Glutamatergic neuron (in vitro differentiated cells): Measurements from ENCODE around the gene LYSMD3. TPM values are rescaled to one million over a fixed set of nuclear protein-coding genes. Genes with fewer than 3 reads are reported as not detected.

Experiments
- DNase-seq: peaks from one replicate; pipeline ENCODE4 v3.0.0; 2022
- H3K27ac Mint-ChIP-seq: one replicate; pipeline ENCODE4 v1.8.0; 2020; ENCODE audit warnings: mild to moderate bottlenecking, mixed read lengths, inconsistent platforms; ENCODE audit not compliant: unreplicated experiment
- H3K27me3 Mint-ChIP-seq: one replicate; pipeline ENCODE4 v1.8.0; 2020; ENCODE audit warnings: mild to moderate bottlenecking, moderate library complexity, mixed read lengths, inconsistent platforms; ENCODE audit not compliant: unreplicated experiment
- H3K36me3 Mint-ChIP-seq: one replicate; pipeline ENCODE4 v1.8.0; 2020; ENCODE audit warnings: mild to moderate bottlenecking, mixed read lengths, inconsistent platforms; ENCODE audit not compliant: unreplicated experiment
- H3K4me1 Mint-ChIP-seq: one replicate; pipeline ENCODE4 v1.8.0; 2020; ENCODE audit warnings: mild to moderate bottlenecking, low read depth, mixed read lengths, inconsistent platforms; ENCODE audit not compliant: unreplicated experiment
- H3K4me3 Mint-ChIP-seq: one replicate; pipeline ENCODE4 v1.8.0; 2020; ENCODE audit warnings: mild to moderate bottlenecking, mixed read lengths, inconsistent platforms; ENCODE audit not compliant: unreplicated experiment
- H3K9me3 Mint-ChIP-seq: one replicate; pipeline ENCODE4 v1.8.0; 2020; ENCODE audit warnings: mild to moderate bottlenecking, moderate library complexity, mixed read lengths, inconsistent platforms; ENCODE audit not compliant: unreplicated experiment
- total RNA-seq: library from RNA; stranded (reverse); fragmentation: NEBNext Ultra II Directional; extraction: Animal tissue kit (Norgen Biotek cat#: 25700); gene quantifications from one replicate; pipeline ENCODE4 v1.2.1, GENCODE V29; 2021; ENCODE audit not compliant: unreplicated experiment
- TF ChIP-seq, protein P1 (sequence below): fragments of 200-600 bp; sonication (generic); IDR thresholded peaks from one replicate; pipeline ENCODE4 v1.5.0; 2021; ENCODE audit not compliant: partially characterized antibody, unreplicated experiment

LYSMD3 gene
- total RNA-seq, 1 donor from 2014 or later, result 7.8 TPM

DNA sequence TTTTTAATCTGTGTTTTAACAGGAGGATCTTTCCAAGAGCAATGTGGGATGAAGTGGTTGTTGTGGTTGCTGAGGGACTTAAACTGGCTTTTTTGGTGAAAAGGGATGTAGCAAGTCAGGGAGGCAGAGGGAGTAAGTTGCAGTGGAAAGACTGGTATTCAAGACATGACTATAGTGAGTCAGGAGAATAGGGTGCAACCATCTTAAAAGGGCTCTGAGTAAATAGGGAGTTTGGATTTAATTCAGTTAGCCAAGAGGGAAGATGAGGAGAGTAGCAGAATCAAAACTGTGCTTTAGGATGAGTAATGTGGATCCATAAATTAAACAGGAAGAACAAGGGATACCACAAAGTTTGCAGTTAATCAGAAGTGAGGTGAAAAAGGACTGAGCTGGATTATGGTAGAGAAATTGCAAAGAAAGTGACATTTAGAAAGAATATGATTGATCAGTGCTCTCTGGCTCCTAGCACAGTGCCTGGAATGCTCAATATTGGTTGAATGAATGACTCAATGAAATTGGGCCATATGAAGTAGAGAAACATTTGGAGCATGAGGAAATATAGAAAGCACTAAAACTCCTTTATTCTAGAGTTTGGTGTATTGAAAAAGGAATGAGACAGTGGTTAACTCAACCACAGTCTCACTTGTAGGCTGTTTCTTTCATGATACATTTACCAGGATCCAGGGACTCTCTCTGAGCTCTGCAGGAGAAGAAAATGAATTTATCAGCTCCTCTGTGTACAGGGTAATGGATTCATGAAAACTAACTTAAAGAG, 49.6 kb downstream of the LYSMD3 start:
- Mint-ChIP-seq H3K9me3 (peaks cover 2% of the 10 kb centered on the region), H3K27ac (no peak overlapping the region), H3K36me3 (no peaks in the 10 kb centered on the region), H3K4me3 (no peak overlapping the region), H3K4me1 (peaks cover under 1% of the 10 kb centered on the region), H3K27me3 (peaks cover 2% of the 10 kb centered on the region)
- DNase-seq, result no peak
- TF ChIP-seq, protein P1, sequence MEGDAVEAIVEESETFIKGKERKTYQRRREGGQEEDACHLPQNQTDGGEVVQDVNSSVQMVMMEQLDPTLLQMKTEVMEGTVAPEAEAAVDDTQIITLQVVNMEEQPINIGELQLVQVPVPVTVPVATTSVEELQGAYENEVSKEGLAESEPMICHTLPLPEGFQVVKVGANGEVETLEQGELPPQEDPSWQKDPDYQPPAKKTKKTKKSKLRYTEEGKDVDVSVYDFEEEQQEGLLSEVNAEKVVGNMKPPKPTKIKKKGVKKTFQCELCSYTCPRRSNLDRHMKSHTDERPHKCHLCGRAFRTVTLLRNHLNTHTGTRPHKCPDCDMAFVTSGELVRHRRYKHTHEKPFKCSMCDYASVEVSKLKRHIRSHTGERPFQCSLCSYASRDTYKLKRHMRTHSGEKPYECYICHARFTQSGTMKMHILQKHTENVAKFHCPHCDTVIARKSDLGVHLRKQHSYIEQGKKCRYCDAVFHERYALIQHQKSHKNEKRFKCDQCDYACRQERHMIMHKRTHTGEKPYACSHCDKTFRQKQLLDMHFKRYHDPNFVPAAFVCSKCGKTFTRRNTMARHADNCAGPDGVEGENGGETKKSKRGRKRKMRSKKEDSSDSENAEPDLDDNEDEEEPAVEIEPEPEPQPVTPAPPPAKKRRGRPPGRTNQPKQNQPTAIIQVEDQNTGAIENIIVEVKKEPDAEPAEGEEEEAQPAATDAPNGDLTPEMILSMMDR, result no peak

DNA sequence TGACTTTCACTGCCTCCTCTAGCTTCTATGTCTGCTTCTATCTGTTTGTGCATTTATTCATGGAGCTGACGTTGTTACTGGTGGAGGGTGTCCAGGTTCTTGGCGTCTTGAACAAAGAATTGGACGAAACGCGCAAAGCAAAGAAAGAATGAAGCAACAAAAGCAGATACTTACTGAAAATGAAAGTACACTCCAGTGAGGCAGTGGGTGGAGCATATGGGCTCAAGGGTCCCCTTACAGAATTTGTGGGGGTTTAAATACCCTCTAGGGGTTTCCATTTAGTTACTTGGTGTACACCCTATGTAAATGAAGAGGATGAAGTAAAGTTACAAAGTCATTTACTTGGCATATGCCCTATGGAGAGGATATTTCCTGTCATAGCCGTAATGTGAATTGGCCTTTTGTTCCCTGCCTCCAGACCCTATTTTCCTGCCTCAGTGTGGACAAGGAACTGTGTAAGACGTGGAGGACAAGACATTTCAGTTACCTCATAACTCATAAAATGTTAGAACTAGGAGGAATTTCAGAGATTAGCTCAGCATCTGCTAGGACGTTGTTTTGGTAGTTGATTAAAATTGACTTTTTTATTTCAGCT, 51.7 kb downstream of the LYSMD3 start:
- no peak overlapping the region for H3K27ac Mint-ChIP-seq
- no peak overlapping the region for H3K4me3 Mint-ChIP-seq
- TF ChIP-seq, protein P1, result no peak
- peaks cover 6% of the 10 kb centered on the region for H3K4me1 Mint-ChIP-seq
- peaks cover 5% of the 10 kb centered on the region for H3K27me3 Mint-ChIP-seq
- no peak for DNase-seq
- H3K36me3 Mint-ChIP-seq, result no peaks in the 10 kb centered on the region
- peaks cover 3% of the 10 kb centered on the region for H3K9me3 Mint-ChIP-seq

DNA sequence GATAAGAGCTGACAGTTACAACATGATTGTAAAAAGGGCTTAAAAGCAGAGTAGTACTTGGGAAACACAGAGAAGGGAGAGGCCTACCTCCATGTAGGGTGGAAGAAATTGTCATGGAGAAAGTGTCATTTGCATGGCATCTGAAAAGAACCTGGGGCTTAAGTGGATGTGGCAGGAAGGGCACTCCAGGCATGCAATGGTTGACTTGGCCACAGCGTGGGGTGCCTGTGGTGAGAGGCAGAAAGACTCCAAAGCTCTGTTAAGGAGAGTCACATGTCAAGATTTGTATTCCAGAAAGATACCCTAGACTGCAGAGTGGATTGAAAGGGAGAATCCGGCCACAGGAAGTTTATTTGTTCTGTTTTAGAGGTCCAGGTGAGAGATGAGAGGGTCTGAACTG, 52.3 kb downstream of the LYSMD3 start:
- peaks cover 6% of the 10 kb centered on the region for H3K4me1 Mint-ChIP-seq
- no peak for DNase-seq

DNA sequence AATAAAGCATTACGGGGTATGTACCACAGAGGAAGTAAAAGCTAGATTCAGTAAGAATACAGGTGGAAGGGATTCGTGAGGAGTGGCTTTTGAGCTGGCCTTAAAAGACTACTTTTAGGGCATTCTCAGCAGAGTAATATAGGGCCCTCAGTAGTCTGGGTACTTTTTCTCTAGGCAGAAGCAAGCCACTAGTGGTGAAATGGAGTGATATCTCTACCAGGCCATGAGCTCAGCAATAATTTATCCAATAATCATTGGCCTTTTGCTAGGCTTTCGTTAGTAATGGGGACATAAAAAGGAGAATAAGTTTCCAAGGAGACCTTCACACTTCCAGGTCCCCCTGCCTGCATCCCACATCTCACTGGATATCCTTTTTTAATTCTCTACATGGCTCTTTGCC, 53.0 kb downstream of the LYSMD3 start:
- no peak overlapping the region for H3K4me3 Mint-ChIP-seq
- peaks cover 5% of the 10 kb centered on the region for H3K27me3 Mint-ChIP-seq
- DNase-seq, result no peak
- TF ChIP-seq, protein P1, result no peak
- H3K36me3 Mint-ChIP-seq, result no peaks in the 10 kb centered on the region
- peaks cover 3% of the 10 kb centered on the region for H3K9me3 Mint-ChIP-seq
- peaks cover 6% of the 10 kb centered on the region for H3K4me1 Mint-ChIP-seq
- no peak overlapping the region for H3K27ac Mint-ChIP-seq

More for the DNA sequence above, 52.3 kb downstream of the LYSMD3 start:
- Mint-ChIP-seq H3K4me3 (peak overlapping the region; percentile 10), H3K27ac (peak overlapping the region; percentile 14), H3K9me3 (peaks cover 3% of the 10 kb centered on the region), H3K36me3 (no peaks in the 10 kb centered on the region), H3K27me3 (peaks cover 5% of the 10 kb centered on the region)
- TF ChIP-seq, protein P1, result no peak

DNA sequence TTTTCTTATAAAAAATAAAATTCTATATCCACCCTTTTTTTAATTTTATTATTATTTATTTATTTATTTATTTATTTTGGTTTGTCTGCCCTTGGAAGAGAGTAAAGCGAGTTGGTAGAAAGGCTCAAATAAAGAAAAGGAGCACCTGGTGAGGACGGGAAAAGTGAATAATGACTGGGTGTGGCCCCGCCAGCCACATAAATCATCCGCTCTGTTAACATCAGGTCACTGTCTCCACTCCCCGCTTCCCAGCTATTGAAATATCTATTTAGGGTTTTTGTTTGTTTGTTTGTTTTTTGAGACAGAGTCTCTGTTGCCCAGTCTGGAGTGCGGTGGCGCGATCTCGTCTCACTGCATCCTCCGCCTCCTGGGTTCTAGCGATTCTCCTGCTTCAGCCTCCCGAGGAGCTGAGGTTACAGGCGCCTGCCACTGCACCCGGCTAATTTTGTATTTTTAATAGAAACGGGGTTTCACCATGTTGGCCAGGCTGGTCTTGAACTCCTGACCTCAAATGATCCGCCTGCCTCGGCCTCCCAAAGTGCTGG, 53.9 kb downstream of the LYSMD3 start:
- H3K9me3 Mint-ChIP-seq, result peaks cover 5% of the 10 kb centered on the region
- H3K4me3 Mint-ChIP-seq, result peak overlapping the region; percentile 96
- H3K27ac Mint-ChIP-seq, result no peak overlapping the region
- H3K4me1 Mint-ChIP-seq, result peaks cover 8% of the 10 kb centered on the region
- H3K27me3 Mint-ChIP-seq, result peaks cover 5% of the 10 kb centered on the region
- TF ChIP-seq, protein P1, result no peak
- no peaks in the 10 kb centered on the region for H3K36me3 Mint-ChIP-seq
- no peak for DNase-seq
